OCI-LY1 (cell line): ENCODE data around the gene MATK.

Experiments used
- EZH2 ChIP-seq: fragments of 200-600 bp; sonication (generic), shearing (Covaris generic); IDR thresholded peaks from 2 replicates; pipeline ENCODE4 v1.8.0; 2017; ENCODE audit warnings: borderline replicate concordance, mixed run types, mild to moderate bottlenecking, antibody characterized with exemption, low read length, moderate library complexity, mixed read lengths
- TF ChIP-seq, protein P1 (sequence below): fragments of 200-600 bp; sonication (generic), shearing (Covaris generic); IDR thresholded peaks from 2 replicates; pipeline ENCODE4 v1.5.1; 2017; ENCODE audit warnings: mild to moderate bottlenecking, antibody characterized with exemption, low read length, moderate library complexity, mixed read lengths

DNA sequence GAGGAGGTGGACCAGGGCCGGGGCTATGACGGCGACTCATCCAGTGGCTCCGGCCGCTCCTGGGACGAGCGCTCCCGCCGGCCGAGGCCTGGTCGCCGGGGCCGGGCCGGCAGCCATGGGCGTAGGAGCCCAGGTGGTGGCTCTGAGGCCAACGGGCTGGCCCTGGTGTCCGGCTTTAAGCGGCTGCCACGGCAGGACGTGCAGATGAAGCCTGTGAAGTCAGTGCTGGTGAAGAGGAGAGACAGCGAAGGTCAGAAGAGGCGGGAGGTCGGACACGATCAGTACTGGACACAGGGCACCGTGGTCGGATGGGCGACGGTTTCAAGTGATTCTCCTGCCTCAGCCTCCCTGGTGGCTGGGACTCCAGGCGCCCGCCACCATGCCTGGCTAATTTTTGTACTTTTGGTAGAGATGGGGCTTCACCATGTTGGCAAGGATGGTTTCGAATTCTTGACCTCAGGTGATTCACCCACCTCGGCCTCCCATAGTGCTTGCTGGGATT lies 55.7 kb downstream of the MATK start:
- TF ChIP-seq EZH2, result no peak
- TF ChIP-seq, protein P1, sequence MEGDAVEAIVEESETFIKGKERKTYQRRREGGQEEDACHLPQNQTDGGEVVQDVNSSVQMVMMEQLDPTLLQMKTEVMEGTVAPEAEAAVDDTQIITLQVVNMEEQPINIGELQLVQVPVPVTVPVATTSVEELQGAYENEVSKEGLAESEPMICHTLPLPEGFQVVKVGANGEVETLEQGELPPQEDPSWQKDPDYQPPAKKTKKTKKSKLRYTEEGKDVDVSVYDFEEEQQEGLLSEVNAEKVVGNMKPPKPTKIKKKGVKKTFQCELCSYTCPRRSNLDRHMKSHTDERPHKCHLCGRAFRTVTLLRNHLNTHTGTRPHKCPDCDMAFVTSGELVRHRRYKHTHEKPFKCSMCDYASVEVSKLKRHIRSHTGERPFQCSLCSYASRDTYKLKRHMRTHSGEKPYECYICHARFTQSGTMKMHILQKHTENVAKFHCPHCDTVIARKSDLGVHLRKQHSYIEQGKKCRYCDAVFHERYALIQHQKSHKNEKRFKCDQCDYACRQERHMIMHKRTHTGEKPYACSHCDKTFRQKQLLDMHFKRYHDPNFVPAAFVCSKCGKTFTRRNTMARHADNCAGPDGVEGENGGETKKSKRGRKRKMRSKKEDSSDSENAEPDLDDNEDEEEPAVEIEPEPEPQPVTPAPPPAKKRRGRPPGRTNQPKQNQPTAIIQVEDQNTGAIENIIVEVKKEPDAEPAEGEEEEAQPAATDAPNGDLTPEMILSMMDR, result no peak
